ENCODE measurements around the gene KLC1.

Gene KLC1

GRCh38 chr14:103725001-103725682, 96.1 kb downstream of the KLC1 start:
- FAIRE-seq = no peak

- no peak for FAIRE-seq
These were observed 96.9 kb downstream of the KLC1 start for GRCh38 chr14:103725739-103726395.

GRCh38 chr14:103726474-103726873, 97.5 kb downstream of the KLC1 start:
- FAIRE-seq = no peak

GRCh38 chr14:103727313-103727980, 98.4 kb downstream of the KLC1 start:
- FAIRE-seq = no peak

GRCh38 chr14:103728141-103728540, 99.1 kb downstream of the KLC1 start:
- FAIRE-seq = no peak

GRCh38 chr14:103728721-103729120, 99.7 kb downstream of the KLC1 start:
- FAIRE-seq = no peak

- no peak for FAIRE-seq
These were observed 100.8 kb downstream of the KLC1 start for GRCh38 chr14:103729496-103730448.

GRCh38 chr14:103730490-103731035, 101.6 kb downstream of the KLC1 start:
- no peak for FAIRE-seq

GRCh38 chr14:103731481-103731880, 102.5 kb downstream of the KLC1 start:
- no peak for FAIRE-seq

- no peak for FAIRE-seq
These were observed 103.2 kb downstream of the KLC1 start for GRCh38 chr14:103731916-103732867.

GRCh38 chr14:103732868-103733620, 104.0 kb downstream of the KLC1 start:
- no peak for FAIRE-seq

- no peak for FAIRE-seq
These were observed 104.6 kb downstream of the KLC1 start for GRCh38 chr14:103733651-103734050.

- FAIRE-seq = no peak
These were observed 105.3 kb downstream of the KLC1 start for GRCh38 chr14:103734081-103734888.

- FAIRE-seq = no peak
These were observed 106.0 kb downstream of the KLC1 start for GRCh38 chr14:103735022-103735421.

- FAIRE-seq = no peak
These were observed 106.4 kb downstream of the KLC1 start for GRCh38 chr14:103735439-103735814.

- no peak for FAIRE-seq
These were observed 107.0 kb downstream of the KLC1 start for GRCh38 chr14:103735815-103736545.

GRCh38 chr14:103736546-103737431, 107.8 kb downstream of the KLC1 start:
- FAIRE-seq = no peak

GRCh38 chr14:103737432-103738045, 108.5 kb downstream of the KLC1 start:
- FAIRE-seq = no peak

Data from G401.6 (cell line).